Measurements from ENCODE around the gene FHDC1. TPM values are rescaled to one million over a fixed set of nuclear protein-coding genes. Genes with fewer than 3 reads are reported as not detected.

Gene FHDC1
- total RNA-seq, 4 donors from 2014 or later: 21.9 to 39.6 (median 28.7) TPM

- 95% methylated on average over 4 of the region's 38 CpGs for WGBS
- Histone ChIP-seq H3K4me1 (peaks cover 5% of the 10 kb centered on the region), H3K4me3 (no peak overlapping the region), H3K9me3 (no peaks in the 10 kb centered on the region), H3K36me3 (peaks cover 18% of the 10 kb centered on the region), H3K27ac (no peak overlapping the region), H3K27me3 (no peaks in the 10 kb centered on the region)
- TF ChIP-seq POLR2A (IDR thresholded peaks at IDR 0.05) (no peak), CTCF (IDR thresholded peaks at IDR 0.05) (no peak), POLR2AphosphoS5 (IDR thresholded peaks at IDR 0.05) (no peak), EP300 (IDR thresholded peaks at IDR 0.05) (no peak)
- DNase-seq (ENCODE audit: low spot score in 2 of 2): peak in 1 of 2 donors; percentile 50
These were observed 39.5 kb downstream of the FHDC1 start for GRCh38 chr4:152975380-152976211.

- H3K27me3 ChIP-seq: no peaks in the 10 kb centered on the region
These were observed 40.2 kb downstream of the FHDC1 start for GRCh38 chr4:152976212-152976761.

GRCh38 chr4:152979731-152980330, 43.7 kb downstream of the FHDC1 start:
- Histone ChIP-seq H3K9me3 (no peaks in the 10 kb centered on the region), H3K27me3 (no peaks in the 10 kb centered on the region), H3K4me3 (no peak overlapping the region), H3K4me1 (no peaks in the 10 kb centered on the region), H3K27ac (no peak overlapping the region), H3K36me3 (peaks cover 3% of the 10 kb centered on the region)
- 81% methylated on average over 9 of the region's 10 CpGs for WGBS
- TF ChIP-seq CTCF (IDR thresholded peaks at IDR 0.05) (no peak), EP300 (IDR thresholded peaks at IDR 0.05) (no peak), POLR2A (IDR thresholded peaks at IDR 0.05) (no peak), POLR2AphosphoS5 (IDR thresholded peaks at IDR 0.05) (no peak)
- DNase-seq (ENCODE audit: low spot score in 2 of 2): peak in 1 of 2 donors; percentile 13

More at GRCh38 chr4:152976212-152976761, 40.2 kb downstream of the FHDC1 start:
- Histone ChIP-seq H3K36me3 (peaks cover 18% of the 10 kb centered on the region), H3K27ac (no peak overlapping the region), H3K4me1 (peaks cover 5% of the 10 kb centered on the region), H3K9me3 (no peaks in the 10 kb centered on the region), H3K4me3 (no peak overlapping the region)
- 95% methylated on average over 19 of the region's 28 CpGs for WGBS
- DNase-seq (ENCODE audit: low spot score in 2 of 2): peak in 1 of 2 donors; percentile 54
- no peak for TF ChIP-seq CTCF (IDR thresholded peaks at IDR 0.05)
- TF ChIP-seq EP300 (IDR thresholded peaks at IDR 0.05): no peak
- no peak for TF ChIP-seq POLR2AphosphoS5 (IDR thresholded peaks at IDR 0.05)
- TF ChIP-seq POLR2A (IDR thresholded peaks at IDR 0.05): no peak

DNA sequence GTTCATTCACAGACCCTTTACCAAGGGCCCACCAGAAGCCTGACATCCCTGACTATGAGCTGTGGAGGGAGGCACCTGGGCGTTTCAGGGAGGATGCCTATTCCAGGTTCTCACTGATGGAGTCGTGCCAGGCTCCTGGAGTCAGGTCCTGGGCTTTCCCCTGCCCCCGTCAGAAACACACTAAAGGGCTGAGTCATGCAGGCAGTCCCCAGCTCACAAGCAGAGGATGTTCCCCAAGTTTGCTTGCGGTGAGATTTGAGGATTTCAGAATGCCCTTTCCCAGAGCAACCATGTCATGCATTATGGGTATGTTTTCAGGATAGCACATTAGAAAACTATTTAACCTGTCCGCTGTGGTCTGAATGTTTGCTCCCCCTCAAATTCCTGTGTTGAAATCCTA, 45.2 kb downstream of the FHDC1 start:
- no peak overlapping the region for H3K4me3 ChIP-seq
- peak in 1 of 2 donors; percentile 51 for DNase-seq (ENCODE audit: low spot score in 2 of 2)
- no peaks in the 10 kb centered on the region for H3K36me3 ChIP-seq
- WGBS: 73% methylated on average over 2 of the region's 5 CpGs
- no peak overlapping the region for H3K27ac ChIP-seq
- no peaks in the 10 kb centered on the region for H3K9me3 ChIP-seq
- H3K4me1 ChIP-seq: no peaks in the 10 kb centered on the region
- TF ChIP-seq EP300 (IDR thresholded peaks at IDR 0.05) (no peak), POLR2A (IDR thresholded peaks at IDR 0.05) (no peak), POLR2AphosphoS5 (IDR thresholded peaks at IDR 0.05) (no peak), CTCF (IDR thresholded peaks at IDR 0.05) (no peak)
- H3K27me3 ChIP-seq: no peaks in the 10 kb centered on the region

GRCh38 chr4:152981842-152982241, 45.7 kb downstream of the FHDC1 start:
- TF ChIP-seq CTCF (IDR thresholded peaks at IDR 0.05) (no peak), EP300 (IDR thresholded peaks at IDR 0.05) (no peak), POLR2AphosphoS5 (IDR thresholded peaks at IDR 0.05) (no peak), POLR2A (IDR thresholded peaks at IDR 0.05) (no peak)
- DNase-seq (ENCODE audit: low spot score in 2 of 2): no peak
- no peaks in the 10 kb centered on the region for H3K4me1 ChIP-seq
- WGBS: 87% methylated on average over 4 of the region's 4 CpGs
- no peak overlapping the region for H3K27ac ChIP-seq
- no peaks in the 10 kb centered on the region for H3K36me3 ChIP-seq
- no peaks in the 10 kb centered on the region for H3K27me3 ChIP-seq
- H3K4me3 ChIP-seq: no peak overlapping the region
- H3K9me3 ChIP-seq: no peaks in the 10 kb centered on the region
